ENCODE results near the gene TMEM169. TPM values are rescaled to one million over a fixed set of nuclear protein-coding genes. Genes with fewer than 3 reads are reported as not detected.

Gene TMEM169
- total RNA-seq, 1 experiment from 2014 or later = 0.40 TPM

GRCh38 chr2:216104691-216105090, 23.0 kb downstream of the TMEM169 start:
- no peak for DNase-seq (ENCODE audit: low read depth)

DNA sequence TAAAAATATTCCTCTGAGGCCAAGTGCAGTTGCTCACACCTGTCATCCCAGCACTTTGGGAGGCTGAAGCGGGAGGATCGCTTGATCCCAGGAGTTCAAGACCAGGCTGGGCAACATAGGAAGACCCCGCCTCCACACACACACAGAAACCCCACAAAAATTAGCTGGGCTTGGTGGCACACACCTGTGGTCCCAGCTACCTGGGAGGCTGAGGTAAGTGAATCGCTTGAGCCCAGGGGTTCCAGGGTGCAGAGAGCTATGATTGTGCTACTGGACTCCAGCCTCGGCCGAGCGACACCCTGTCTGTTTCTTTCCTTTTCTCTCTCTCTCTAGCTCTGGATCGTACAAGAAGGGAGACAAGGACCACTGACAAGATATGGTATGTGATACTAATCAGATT, 25.6 kb downstream of the TMEM169 start:
- no peak for DNase-seq (ENCODE audit: low read depth)

GRCh38 chr2:216107760-216108159, 26.0 kb downstream of the TMEM169 start:
- no peak for DNase-seq (ENCODE audit: low read depth)

DNA sequence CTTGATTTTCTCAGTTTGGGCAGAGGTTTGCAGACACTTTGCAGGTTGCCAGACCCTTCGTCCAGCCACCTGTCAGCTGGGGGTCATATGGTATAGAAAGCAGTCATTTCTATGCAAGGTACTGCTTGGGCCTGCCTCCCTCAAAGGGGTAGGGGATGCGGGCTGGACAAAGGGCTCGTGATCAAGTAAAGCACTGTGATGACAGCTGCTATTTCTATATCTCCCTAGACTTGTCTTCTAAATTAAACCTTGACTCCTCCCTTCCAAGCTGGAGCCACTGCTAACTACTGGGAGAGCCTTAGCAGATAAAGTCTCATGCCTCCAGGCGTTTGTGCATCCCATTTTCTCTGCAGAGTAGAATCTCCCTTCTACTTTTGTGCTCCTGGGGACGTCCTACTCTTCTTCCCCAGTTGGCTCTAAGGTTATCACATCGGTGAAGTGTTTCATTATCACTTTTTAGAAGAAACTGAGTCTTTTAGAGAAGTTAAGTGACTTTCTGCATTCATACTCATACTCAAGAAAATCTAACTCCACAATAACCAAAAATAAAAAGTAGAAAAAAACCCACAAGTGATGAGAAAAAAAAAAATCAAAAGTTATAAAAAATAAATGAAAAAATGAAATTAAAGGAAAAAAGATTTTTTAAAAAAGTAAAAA, 26.7 kb downstream of the TMEM169 start:
- no peak for DNase-seq (ENCODE audit: low read depth)

DNA sequence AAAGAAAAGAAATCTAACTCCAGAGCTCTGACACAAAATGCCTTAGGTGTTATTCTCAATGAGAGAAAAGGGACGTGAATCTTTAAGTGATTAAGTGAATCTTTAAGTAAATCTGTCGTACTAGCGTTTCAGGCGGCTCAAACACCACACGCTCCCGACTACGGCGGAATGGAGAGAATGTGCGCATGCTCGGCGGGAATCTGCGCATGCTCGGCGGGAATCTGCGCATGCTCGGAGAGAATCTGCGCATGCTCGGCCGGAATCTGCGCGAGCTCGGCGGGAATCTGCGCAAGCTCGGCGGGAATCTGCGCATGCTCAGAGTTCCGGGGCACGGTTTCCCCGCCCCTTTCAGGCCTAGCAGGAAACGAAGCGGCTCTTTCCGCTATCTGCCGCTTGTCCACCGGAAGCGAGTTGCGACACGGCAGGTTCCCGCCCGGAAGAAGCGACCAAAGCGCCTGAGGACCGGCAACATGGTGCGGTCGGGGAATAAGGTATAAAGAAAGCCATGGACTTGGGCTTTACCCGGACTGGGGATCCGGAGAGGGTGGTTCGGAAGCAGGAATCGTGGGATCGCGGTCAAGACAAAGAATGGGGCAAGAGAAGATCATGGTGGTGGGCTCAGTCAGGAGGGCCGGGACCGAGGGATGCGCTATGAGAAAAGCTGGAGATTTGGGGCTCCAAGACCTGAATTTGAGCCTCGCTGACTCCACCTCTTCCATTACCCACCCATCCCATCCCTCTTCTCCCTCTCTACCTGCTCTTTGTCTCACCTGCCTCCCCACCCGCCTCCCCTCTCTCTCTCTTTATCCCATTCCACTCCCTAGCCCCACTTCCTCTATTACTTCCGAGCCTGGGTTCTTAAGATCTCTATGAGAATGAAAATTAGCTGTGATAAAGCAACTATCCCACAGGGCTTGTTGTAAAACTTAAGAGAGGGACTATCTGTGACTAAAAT, 27.5 kb downstream of the TMEM169 start, which contains the start of gene XRCC5:
Gene XRCC5, plus strand, starts transcription at position 382 of the 955 bp plus-strand sequence. Its CDS starts 89 bp downstream, at position 471.
- DNase-seq (ENCODE audit: low read depth) = peak; percentile 97

GRCh38 chr2:216109962-216110614, 28.4 kb downstream of the TMEM169 start:
- DNase-seq (ENCODE audit: low read depth) = peak; percentile 10

DNA sequence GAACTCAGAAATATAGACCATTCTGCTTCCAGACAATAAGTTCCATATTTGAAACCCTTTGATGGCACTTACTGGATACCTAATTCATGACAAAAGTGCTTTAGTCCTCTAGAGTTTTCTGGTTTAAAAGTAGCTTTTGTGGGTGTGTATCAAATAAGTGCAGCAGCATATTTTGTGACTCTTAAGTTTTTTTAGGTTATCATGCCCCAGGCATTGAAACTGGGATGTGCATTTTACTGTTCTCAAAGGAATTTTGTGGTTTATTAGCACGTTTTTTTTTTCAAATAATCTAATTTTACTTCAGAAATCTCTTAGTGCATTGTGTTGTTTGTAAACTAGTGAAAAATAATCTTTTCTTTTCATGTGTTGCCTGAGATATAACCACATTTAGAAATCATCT, 28.9 kb downstream of the TMEM169 start:
- DNase-seq (ENCODE audit: low read depth) = no peak

- no peak for DNase-seq (ENCODE audit: low read depth)
Observed at GRCh38 chr2:216111122-216111521, 29.4 kb downstream of the TMEM169 start.

DNA sequence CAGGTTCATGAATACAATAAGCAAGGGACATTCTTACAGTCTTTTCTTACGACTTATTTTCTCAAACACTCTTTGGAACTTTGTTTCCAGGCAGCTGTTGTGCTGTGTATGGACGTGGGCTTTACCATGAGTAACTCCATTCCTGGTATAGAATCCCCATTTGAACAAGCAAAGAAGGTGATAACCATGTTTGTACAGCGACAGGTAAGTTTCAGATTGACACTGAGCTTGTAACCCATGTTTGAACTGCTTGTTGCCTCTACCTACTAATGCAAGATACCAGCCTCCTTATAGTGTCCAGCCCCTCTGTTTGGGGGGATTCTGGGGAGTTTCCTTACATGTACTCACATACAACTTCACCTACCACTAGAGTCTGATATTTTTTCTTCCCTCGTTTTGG, 31.2 kb downstream of the TMEM169 start:
- DNase-seq (ENCODE audit: low read depth) = no peak

DNA sequence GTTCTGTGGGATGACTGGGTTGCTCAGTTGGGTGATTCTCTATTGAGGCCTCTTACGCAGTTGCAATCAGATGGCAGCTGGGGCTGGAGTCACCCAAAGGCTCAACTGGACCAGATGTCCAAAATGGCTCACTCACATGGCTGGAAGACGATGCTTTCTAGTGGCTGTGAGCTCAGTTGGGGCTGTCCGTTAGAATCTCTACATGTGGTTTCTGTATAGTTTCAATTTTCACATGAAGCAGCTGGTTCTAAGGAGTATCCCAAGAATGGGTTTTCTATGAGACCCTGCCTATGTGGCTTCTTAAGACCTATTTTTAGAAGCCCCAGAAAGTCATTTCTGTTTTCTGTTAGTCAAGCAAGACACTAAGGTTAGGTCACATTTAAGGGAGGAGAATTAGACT, 31.9 kb downstream of the TMEM169 start:
- no peak for DNase-seq (ENCODE audit: low read depth)

- DNase-seq (ENCODE audit: low read depth) = peak; percentile 5
Observed at GRCh38 chr2:216114382-216114713, 32.6 kb downstream of the TMEM169 start.

DNA sequence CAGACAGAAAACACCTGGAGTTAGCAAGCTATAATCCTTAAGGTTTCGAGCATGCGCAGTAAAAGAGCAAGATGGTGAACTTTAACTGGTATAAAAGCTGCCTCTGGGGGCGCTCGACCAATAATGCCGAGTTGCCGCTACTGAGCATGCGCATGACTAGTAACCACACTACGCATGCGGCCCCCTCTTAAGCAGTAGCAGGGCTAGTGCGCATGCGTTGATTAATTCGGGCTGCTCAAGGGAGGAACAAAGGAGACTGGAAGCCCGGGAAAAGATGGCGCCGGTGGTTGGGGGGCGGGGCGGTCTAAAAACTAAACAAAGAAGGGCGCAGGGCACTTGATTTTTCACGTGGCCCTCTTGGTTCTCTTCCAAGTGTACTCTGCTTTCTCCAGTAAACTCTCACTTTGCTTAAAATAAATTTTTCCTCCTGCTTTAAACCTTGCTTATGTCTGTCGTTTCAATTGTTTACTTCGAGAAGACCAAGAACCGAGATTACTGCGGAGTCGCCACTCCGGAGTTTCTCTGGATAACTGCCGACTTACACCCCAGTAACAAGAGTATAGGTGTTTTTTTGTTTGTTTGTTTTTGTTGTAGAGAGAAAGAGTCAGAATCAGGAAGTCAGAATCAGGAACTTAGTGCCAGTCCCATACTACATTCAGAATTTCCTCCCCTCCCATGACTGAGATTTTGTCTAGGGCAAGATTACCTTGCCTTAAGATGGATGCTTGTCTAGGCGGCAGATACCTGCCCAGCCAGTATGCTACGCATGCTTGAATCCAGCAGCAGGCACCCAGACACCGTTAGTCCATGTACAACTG, 33.2 kb downstream of the TMEM169 start:
- peak; percentile 98 for DNase-seq (ENCODE audit: low read depth)

- DNase-seq (ENCODE audit: low read depth) = no peak
Observed at GRCh38 chr2:216116418-216116817, 34.7 kb downstream of the TMEM169 start.

DNA sequence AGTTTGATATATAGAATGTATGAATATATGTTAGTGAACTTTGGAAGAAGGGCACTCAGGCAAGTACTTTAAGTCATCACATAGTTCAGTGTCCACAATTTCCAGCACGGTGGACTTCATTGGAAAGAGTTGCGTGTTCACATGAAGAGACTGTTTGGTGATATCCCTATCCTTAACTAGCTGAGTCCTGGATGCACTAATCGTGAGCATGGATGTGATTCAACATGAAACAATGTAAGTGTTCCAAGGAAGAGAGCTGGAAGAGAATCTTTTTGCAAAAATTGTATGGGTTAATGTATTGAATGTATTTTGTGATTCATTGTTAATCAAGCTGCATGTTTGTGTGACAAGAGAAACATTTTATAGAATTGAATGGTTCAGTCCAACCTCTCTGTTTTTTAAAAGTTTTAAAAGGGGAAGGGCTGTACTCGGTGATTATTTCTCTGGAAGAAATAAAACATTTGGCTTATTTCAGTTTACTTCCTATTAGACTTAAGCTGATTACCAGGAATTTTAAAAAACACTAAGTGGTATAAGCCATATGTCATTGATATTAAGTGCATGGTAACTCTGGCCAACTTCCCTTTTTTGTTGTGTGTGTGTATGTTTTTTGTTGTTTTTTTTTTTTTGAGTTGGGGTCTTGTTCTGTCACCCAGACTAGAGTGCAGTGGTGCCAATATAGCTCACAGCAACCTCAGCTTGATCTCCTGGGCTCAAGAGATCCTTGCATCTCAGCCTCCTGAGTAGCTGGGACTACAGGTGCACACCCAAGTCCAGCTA, 36.0 kb downstream of the TMEM169 start:
- DNase-seq (ENCODE audit: low read depth) = no peak

- DNase-seq (ENCODE audit: low read depth) = no peak
Observed at GRCh38 chr2:216118474-216118873, 36.8 kb downstream of the TMEM169 start.

- DNase-seq (ENCODE audit: low read depth) = no peak
Observed at GRCh38 chr2:216119146-216119545, 37.4 kb downstream of the TMEM169 start.

DNA sequence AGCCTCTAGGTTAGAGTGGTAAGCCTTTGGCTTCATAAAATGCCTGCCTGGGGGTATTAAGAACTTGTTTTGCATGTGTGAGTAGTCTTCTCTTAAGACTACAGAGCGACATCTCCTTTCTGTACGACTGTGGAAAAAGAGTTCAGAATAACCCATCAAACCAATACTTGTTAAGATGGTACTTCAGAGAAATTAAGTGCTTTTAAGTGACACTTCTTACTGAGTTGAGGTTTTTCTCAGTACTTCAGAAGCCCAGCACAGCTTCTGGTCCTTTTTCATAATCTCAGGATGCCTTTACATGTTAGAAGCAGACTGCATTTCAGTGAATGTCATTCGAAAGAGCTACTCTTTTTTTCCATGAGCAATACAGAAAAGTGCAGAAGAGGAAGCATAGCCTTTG, 38.3 kb downstream of the TMEM169 start:
- DNase-seq (ENCODE audit: low read depth) = no peak

GRCh38 chr2:216121255-216121654, 39.5 kb downstream of the TMEM169 start:
- no peak for DNase-seq (ENCODE audit: low read depth)

DNA sequence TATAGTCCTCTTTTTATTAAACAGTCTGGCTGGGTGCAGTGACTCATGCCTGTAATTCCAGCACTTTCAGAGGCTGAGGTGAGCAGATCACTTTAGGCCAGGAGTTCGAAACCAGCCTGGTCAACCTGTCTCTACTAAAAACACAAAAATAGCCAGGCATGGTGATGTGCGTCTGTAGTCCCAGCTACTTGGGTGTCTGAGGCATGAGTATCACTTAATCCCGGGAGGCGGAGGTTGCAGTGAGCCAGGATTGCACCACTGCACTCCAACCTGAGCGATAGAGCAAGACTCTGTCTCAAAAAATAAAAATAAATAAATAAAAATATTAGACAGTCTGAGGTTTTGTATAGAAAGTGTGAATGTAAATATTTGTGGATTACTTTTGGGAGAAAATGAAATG, 45.2 kb downstream of the TMEM169 start:
- no peak for DNase-seq (ENCODE audit: low read depth)

DNA sequence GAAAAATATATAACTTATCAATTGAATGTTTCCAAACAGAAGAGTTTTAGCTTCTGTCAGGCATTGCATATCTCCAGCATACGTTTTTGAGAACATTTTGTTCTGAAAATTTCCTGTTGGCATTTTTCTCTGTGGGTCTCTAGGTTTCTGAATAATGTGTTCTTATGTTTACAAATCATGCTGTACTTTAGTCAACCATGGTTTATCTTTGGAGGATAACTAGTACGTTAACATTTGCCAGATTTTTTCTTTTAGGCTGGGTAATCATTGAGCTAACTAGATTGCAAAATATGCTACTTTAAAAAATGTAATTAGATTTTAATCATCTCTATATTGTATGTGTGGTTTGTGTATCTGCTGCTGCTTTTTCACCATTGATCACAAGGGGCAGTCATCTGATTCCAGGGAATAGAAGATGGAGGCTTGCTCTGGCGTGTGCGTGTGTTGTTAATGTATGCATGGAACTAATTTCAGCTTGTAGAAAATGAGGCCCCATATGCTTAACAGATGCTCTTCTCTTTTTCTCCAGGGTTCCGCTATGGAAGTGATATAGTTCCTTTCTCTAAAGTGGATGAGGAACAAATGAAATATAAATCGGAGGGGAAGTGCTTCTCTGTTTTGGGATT, 48.7 kb downstream of the TMEM169 start:
- DNase-seq (ENCODE audit: low read depth) = no peak

Data from Daoy (cell line).